HG02981 (cell line): ENCODE results near the gene SPOCK1.
A peak's percentile ranks its signal among the peaks of the same experiment; 100 is the strongest.
"Not testable (repeated sequence)": the region's sequence is repeated elsewhere in the genome, so short reads cannot be mapped to it uniquely, and the experiment has no call there.

Experiments used
- ATAC-seq: cut with Tn5 transposase; IDR thresholded peaks from one replicate; pipeline ENCODE4 v1.9.1; 2021; ENCODE audit warnings: mild to moderate bottlenecking, moderate library complexity; ENCODE audit not compliant: unreplicated experiment

SPOCK1 gene

GRCh38 chr5:137269946-137270345 is 229.2 kb downstream of the SPOCK1 start:
- no peak for ATAC-seq

GRCh38 chr5:137269274-137269673 is 229.9 kb downstream of the SPOCK1 start:
- ATAC-seq = no peak

GRCh38 chr5:137268646-137269045 is 230.5 kb downstream of the SPOCK1 start:
- no peak for ATAC-seq

GRCh38 chr5:137266186-137266585 is 232.9 kb downstream of the SPOCK1 start:
- ATAC-seq = no peak

GRCh38 chr5:137265457-137265856 is 233.7 kb downstream of the SPOCK1 start:
- ATAC-seq = no peak

GRCh38 chr5:137264573-137264972 is 234.6 kb downstream of the SPOCK1 start:
- ATAC-seq = no peak

- ATAC-seq = no peak
Observed at GRCh38 chr5:137264041-137264440, 235.1 kb downstream of the SPOCK1 start.

GRCh38 chr5:137263371-137264005 is 235.6 kb downstream of the SPOCK1 start:
- no peak for ATAC-seq

GRCh38 chr5:137262818-137263217 is 236.3 kb downstream of the SPOCK1 start:
- ATAC-seq = no peak

- ATAC-seq = no peak
Observed at GRCh38 chr5:137260820-137261695, 238.1 kb downstream of the SPOCK1 start.

GRCh38 chr5:137259115-137259514 is 240.0 kb downstream of the SPOCK1 start:
- not testable (repeated sequence) for ATAC-seq

GRCh38 chr5:137254119-137255090 is 244.7 kb downstream of the SPOCK1 start:
- ATAC-seq = no peak

- ATAC-seq = no peak
Observed at GRCh38 chr5:137252512-137252911, 246.6 kb downstream of the SPOCK1 start.

- no peak for ATAC-seq
Observed at GRCh38 chr5:137250421-137250820, 248.7 kb downstream of the SPOCK1 start.

GRCh38 chr5:137248527-137248926 is 250.6 kb downstream of the SPOCK1 start:
- no peak for ATAC-seq

GRCh38 chr5:137245438-137245837 is 253.7 kb downstream of the SPOCK1 start:
- peak; percentile 48 for ATAC-seq

GRCh38 chr5:137240285-137240684 is 258.8 kb downstream of the SPOCK1 start:
- ATAC-seq = no peak

- ATAC-seq = no peak
Observed at GRCh38 chr5:137236849-137237507, 262.1 kb downstream of the SPOCK1 start.

- ATAC-seq = no peak
Observed at GRCh38 chr5:137236252-137236651, 262.9 kb downstream of the SPOCK1 start.
